Measurements from ENCODE around the gene MMP15.

The MMP15 gene

DNA sequence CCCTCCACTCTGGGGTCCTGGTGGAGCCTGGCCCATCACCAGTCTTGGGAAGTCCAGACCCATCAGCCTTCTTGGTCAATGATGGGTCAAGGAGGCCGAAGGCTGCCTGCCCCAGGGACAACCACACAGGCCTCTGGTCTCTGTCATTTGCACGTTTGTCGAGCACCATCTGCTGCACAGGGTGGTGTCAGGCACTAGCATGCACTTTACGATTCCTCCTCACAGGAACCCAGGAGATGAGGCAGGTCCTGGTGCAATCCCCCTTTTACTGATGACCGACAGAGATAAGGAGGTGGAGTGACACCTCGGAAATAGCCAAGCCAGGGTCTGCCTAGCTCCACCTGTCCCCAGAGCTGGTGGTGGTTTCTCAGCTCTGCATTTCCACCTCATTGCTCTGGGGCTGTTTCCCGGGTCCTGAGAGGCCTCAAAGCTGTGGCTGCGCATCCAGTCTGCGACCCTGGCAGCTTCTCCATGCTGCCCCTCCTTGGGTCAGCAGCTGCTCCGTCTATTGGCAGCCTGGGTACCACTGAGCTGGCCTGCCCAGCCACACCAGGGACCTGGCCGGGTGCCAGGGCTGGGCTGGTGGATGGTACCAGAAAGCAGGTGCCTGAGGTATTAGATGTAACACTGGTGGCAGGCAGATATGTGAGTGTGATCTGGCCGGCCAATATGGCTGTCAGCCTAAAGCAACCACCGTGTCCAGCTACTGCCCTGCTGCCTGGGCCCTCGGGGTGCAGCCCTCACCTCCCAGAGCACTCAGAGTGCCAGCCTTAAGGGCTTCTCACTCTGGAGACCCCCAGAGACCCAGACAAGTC lies 10.0 kb downstream of the MMP15 start:
- peak; percentile 55 for DNase-seq

DNA sequence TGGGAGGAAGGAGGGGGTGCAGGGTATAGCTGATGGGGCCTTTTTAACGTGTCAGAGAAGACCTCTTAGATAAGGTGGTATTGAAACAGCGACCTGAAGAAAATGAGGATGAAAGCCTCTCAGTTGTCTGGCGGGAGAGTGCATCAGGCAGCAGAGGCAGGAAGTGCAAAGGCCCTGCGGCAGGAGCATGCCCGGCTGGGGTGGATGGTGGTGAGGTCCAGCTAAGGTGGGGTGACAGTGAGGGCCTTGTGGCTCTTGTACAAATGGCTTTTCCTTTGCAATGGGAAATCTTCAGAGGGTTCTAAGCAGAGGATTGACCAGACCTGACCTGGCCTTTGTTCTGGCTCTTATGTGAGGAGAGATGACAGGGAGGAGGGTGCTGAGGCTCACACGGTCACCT lies 11.4 kb downstream of the MMP15 start:
- DNase-seq, result no peak

DNA sequence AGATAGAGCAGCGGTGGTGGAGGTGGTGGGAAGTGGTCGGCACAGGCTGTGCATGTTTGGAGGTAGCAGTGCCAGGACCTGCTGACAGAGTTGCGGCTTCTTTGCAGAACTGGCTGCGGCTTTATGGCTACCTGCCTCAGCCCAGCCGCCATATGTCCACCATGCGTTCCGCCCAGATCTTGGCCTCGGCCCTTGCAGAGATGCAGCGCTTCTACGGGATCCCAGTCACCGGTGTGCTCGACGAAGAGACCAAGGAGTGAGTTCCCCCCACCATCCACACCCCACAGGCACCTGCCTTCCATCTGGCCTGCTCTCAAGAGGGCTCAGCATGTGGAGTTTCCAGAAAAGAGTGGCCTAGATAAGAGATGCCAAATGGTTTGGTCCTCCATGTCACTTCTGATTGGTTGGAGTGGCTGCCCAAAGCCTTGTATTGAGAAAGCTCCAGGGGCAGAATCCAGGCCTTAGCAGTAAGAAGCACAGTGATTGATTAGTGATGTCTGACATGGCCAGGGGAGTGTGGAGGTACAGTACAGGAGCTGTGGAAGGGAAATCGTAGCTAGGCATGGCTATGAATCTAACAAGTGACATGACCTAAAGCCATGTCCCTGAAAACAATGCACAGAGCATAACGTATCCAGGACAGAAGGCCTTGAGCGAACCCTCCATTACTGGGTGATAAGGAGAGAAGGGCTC lies 12.0 kb downstream of the MMP15 start:
- no peak for DNase-seq

DNA sequence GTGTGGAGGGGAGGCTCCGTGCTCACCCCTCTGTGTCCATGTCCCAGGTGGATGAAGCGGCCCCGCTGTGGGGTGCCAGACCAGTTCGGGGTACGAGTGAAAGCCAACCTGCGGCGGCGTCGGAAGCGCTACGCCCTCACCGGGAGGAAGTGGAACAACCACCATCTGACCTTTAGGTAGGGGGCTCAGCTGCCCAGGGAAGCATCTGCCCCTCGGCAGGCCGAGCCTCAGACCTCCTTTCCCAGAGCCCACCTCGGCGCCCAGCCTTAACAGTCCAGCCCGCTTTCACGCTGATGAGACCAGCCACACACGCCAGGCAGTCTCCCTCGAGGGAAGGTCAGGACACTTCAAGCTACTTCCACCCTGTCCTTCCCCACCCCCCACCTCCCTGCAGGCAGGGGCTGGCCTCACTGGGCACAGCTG lies 12.7 kb downstream of the MMP15 start:
- no peak for DNase-seq

DNA sequence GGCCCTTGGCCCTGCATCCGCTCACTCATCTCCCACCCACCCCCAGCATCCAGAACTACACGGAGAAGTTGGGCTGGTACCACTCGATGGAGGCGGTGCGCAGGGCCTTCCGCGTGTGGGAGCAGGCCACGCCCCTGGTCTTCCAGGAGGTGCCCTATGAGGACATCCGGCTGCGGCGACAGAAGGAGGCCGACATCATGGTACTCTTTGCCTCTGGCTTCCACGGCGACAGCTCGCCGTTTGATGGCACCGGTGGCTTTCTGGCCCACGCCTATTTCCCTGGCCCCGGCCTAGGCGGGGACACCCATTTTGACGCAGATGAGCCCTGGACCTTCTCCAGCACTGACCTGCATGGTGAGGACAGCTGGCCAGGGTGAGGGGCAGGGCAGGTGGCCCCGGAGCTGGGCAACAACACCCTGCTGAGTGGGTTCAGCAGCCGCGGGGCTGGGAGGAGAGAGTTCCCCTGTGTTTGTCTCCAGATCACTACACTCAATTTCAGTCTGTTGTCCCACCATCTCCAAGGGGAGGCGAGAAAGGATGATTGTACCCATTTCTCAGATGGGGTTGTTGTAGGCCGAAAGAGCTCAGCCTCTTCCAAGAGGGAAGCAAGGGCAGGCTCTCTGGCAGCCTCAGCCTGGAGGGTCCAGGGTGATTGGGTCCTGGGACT lies 14.4 kb downstream of the MMP15 start:
- DNase-seq, result no peak

DNA sequence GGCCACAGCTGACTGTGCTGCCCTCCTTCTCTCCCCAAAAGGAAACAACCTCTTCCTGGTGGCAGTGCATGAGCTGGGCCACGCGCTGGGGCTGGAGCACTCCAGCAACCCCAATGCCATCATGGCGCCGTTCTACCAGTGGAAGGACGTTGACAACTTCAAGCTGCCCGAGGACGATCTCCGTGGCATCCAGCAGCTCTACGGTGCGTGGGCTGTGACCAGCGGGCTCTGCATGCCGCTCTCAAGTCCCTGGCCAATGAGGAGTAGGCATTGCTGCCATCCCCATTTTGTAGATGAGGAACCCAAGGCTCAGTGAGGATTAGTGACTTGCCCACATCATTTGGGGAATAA lies 14.9 kb downstream of the MMP15 start:
- no peak for DNase-seq

DNA sequence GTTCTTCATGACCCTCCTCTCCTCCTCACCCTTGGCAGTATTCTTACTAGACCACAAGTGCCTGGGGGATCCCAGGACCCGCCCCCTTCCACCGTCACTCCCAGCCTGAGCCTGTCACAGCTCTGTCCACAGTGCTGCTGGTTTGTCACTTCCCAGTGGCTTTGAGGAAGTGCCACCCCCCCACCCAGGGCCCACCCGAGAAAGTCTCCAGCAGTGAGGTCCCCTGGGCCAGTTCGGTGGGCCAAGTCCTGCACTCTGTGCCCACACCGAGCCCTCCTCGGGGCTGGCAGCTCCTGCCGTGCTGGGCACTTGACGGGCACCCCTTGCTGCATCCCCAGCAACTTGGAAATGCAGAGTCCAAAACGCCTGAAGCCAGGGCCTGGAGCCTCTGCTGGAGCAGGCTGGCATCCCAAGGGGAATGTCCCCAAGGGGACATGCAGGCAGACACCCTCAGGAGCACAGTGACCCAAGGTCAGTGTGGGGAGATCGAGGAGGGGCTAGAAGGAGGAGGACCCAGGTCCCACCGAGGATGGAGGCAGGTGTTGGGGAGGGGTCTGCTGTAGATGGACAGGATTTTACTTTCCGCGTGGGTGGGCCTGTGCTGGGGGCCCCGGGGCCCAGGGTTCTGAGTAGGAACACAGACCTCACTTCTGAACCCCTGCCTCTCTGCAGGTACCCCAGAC lies 15.5 kb downstream of the MMP15 start:
- DNase-seq, result no peak

DNA sequence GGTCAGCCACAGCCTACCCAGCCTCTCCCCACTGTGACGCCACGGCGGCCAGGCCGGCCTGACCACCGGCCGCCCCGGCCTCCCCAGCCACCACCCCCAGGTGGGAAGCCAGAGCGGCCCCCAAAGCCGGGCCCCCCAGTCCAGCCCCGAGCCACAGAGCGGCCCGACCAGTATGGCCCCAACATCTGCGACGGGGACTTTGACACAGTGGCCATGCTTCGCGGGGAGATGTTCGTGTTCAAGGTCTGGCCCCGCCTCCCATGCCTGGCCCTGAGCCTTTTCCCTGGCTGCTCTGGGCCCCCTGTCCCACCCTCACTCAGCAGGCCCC lies 16.0 kb downstream of the MMP15 start:
- no peak for DNase-seq

DNA sequence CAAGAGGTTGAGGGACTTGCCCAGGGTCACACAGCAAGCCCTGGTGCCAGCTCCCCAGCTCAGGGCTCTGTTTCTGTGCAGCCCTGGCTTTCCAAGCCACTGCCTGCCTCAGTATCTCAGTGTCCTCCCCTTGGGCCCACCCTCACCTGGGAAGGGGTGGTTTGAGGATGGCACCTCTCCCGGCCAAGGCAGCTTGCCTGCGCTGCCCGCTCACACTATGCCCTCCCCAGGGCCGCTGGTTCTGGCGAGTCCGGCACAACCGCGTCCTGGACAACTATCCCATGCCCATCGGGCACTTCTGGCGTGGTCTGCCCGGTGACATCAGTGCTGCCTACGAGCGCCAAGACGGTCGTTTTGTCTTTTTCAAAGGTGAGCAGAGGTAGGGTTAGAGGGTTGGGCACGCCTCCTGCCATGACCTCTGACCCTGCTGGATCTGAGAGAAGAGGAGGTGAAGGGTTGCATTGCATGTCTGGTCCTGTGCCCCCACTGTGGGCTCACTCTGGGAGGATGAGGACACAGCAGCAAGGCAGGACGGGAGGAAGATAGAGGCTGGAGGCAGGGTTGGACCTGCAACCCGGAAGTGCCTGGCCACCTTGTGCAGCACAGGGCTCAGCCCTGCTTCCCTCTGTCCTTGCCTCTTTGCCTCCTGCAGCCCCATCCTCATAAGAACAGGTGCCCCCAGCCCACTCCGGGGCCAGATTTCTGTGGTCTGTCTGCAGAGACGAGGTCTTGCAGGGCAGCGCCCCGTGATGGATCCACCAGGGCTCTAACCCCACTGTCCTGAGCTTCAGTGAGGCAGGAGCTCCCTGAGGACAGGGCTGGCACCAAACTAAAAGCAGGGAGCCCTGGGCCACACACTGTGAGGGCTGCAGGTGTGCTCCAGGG lies 16.7 kb downstream of the MMP15 start:
- DNase-seq, result no peak

DNA sequence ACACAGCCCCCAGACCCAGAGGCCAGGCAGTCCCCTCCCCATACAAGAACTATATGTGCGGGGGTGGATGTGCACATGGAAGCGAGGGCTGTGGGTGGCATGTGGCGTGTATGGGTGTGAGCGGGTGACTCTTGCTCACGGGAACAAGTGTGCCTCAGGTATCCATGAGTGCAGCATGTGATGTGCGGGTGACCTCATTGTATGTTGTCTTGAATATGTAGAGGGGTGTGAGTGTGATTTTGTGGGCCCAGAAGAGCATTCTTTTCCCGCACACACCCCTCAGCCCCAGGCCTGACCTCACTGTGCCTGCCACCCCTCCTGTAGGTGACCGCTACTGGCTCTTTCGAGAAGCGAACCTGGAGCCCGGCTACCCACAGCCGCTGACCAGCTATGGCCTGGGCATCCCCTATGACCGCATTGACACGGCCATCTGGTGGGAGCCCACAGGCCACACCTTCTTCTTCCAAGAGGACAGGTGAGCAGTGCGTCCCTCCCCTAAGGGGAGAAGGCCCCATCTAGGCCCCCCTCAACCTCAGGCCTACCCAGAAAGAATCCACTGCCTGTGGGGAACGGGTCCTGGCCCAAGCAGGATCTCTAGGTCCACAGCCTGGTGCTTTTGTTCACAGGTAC lies 17.4 kb downstream of the MMP15 start:
- DNase-seq, result no peak

DNA sequence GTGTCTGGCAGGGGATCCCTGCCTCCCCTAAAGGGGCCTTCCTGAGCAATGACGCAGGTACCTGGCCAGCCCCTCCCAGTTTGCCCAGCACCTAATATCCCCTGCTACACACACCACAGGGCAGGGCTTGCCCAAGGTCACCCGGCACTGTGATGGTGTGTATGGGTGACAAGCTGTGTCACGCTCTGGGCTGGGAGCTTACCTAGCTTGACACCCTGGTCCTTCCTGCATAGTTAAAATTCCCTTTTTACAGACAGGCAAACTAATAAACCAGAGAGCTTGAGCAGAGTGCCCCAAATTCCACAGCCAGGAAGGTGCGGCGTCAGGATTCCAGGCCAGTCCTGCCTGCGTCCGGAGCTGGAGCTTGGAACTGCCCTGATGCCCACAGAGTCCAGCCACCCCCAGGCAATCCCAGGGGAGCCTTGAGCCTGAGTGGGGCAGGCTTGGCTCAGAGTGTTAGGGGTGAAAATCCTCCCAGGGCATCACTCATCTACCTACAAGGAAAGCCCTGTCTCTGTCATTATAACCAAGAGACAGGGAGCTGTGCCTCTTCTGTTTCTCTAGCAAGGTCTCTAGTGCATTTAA lies 18.1 kb downstream of the MMP15 start:
- DNase-seq, result no peak

DNA sequence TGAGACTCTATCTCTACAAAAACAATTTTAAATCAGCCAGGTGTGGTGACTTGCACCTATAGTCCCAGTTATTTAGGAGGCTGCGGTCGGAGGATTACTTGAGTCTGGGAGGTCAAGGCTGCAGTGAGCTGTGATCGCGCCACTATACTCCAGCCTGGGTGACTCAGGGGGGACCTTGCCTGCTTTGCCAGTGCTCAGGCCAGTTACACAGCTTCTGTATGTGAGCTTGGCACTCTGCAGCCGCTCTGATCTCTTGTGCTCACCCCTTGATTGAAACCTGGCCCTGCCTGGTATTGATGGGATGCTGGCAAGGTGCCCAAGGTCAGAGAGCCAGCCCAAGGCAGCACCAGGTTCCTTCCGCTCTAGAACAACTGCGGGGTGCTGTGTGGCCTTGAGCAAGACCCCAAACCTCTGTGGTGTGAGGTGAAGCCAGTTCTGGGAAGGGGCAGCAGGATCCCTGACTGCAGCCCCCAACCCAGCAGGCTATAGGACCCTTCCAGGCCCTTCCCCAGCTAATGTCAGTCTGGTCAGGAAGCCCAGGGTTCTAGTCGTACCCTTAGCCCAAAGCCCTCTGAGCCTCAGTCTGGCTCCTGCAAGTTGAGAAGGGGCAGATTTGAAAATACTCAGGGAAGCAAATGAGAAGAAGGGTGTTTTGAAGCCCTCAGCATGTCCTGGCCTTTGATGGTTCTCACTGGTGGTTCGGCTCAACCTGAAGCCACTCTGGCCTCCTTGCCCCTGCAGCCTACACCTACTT lies 18.9 kb downstream of the MMP15 start:
- DNase-seq, result no peak

DNA sequence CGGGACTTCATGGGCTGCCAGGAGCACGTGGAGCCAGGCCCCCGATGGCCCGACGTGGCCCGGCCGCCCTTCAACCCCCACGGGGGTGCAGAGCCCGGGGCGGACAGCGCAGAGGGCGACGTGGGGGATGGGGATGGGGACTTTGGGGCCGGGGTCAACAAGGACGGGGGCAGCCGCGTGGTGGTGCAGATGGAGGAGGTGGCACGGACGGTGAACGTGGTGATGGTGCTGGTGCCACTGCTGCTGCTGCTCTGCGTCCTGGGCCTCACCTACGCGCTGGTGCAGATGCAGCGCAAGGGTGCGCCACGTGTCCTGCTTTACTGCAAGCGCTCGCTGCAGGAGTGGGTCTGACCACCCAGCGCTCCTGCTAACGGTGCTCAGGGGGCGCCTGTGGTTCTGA lies 19.5 kb downstream of the MMP15 start:
- no peak for DNase-seq

DNA sequence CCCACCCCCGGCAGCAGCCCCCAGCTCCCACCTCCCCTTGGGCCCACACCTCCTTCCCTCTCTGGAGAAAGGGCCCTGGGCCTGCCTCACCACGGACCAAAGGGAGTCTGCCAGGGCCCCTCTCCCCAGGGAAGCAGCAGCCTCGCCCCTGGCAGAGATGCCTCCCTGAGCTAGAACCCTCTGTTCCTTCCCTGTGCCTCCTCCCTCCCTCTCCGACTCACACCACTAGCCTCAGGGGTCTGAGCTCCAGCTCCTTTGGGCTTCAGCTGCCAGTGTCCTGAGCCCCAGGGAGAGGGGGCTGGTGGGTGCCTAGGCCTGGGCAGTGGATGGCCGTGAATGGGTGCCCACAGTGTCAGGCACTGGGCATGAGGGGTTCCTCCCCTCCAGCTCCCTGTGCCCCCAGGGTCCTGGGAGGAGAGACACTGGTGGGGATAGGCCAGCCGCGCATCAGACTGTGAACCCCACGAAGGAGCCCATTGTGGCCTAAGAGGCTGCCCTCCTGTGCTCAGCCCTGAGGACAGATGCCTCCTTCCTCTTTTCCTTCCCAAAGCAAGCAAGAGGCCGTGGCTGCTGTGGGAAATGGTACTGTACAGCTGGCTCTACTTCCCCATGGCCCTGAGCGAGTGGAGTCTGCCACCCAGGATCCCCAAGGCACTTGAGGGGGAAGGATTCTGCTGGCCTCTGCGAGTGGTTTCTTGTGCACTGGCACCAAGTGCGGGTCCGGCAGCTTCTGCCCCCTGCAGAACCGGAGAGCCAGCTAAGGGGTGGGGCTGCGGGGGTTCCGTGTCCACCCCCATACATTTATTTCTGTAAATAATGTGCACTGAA lies 20.7 kb downstream of the MMP15 start:
- no peak for DNase-seq

DNA sequence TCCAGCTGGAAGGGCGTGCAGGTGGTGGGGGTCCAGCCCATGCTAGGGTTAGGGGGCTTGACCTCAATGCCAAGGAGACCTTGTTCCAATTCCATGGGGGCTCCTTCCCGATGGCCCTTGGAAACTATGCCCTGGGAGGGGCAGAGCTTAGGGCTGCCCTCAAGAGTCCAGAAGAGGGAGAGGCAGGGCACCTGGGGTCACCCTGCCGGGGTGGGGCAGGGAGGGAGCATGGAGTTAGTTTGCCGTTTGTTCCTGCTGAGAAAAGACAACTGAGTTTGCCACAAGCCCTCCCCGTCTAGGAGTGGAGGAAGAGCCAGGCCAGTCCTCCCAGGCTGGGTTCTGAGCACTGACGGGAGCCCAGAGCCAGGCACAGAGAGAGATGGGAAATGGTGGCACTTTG lies 21.4 kb downstream of the MMP15 start:
- no peak for DNase-seq

DNA sequence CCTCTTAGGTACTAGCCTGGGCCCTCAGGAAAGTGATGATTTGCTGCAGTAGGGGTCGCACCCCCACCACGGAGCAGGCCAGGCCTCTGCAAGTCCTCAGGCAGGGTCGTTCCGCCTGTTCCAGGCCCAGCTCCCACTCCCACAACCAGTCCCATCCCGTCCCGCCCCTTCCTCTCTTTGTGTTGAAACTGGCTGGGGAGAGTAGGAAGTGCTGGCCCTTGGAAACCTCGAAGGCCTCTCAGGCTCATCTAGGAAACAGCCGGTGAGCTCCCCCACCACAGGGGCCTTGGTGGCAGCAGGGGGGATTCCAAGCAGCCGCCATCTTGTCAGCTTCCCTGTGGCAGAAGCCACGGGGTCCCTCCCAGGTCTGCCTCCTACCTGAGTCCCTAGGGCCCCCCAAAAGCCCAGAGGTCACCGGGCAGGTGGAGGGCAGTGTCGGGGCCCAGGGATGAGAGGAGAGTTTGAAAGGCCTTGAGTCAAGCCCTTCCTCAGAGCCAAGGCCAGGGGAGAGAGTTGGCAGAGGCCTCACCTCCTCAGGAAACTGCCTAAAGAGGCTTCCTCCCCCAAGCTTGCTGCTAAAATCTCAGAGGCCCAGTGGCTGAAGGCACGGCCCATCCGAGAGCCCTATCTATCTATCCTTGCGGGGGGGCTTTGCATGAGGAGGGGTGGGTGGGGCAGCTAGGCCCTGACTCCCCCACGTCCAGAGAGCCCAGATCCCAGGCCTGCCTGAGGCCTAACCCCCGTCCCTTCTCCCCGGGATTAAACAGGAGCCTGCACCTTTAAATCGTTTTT lies 22.2 kb downstream of the MMP15 start:
- no peak for DNase-seq

DNA sequence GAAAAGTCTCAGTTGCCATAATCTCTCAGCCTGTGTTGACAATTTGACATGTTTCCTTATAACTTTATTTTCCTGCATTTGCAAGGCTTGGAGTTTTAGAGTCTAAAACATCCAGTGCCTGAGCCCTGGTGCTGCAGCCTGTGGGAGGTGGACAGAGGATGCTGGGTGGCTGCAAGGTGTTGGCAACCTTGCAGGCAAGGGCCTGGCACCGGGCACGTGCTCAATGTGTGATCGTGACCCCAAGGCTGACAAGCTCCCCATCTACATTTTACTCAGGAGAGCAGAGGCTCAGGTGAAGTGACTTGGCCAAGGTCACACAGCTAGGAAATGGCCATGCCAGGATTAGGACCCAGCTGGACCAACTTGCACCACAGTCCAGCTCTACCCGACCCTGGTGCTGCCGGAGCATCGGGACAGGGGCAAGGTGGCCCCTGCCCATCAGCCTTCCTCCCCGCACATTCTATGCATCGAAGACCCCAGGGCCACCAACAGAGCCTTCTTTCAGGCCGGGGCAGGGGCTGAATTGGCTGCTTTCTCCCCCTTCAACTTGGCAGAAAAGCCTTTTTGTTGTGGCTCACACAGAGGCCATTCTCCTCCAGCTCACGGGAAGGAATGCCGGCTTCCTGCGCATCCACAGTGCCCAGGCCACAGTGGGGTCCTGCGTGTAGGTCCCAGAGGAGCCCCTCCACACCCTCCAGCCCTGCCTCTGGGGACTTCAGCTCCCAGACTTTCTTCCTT lies 23.1 kb downstream of the MMP15 start:
- no peak for DNase-seq
